GM21619 (cell line): ENCODE data around the gene L3MBTL4.
"Not testable (repeated sequence)": the region's sequence is repeated elsewhere in the genome, so short reads cannot be mapped to it uniquely, and the experiment has no call there.

Experiments
- ATAC-seq: cut with Tn5 transposase; IDR thresholded peaks from one replicate; pipeline ENCODE4 v1.9.1; 2021; ENCODE audit not compliant: unreplicated experiment

L3MBTL4 gene

DNA sequence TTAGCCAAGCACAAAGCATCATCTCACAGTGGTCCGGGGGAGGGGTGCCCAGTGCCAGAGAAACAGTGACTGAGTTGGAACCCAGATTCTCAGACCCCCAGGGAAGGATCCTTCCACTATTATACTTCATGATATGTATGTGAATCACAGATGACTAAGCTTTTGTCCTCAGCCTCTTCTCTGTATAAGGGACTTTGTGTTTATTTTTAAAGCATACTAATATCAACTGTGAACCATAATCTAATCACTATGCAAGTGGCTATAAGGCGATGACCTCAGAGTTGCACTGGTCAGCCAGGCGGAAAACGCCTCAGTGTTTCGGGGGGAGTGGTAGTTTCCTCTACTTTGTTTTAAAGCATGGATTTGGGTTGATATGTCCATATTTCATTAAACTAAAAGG is 359.0 kb downstream of the L3MBTL4 start:
- no peak for ATAC-seq

DNA sequence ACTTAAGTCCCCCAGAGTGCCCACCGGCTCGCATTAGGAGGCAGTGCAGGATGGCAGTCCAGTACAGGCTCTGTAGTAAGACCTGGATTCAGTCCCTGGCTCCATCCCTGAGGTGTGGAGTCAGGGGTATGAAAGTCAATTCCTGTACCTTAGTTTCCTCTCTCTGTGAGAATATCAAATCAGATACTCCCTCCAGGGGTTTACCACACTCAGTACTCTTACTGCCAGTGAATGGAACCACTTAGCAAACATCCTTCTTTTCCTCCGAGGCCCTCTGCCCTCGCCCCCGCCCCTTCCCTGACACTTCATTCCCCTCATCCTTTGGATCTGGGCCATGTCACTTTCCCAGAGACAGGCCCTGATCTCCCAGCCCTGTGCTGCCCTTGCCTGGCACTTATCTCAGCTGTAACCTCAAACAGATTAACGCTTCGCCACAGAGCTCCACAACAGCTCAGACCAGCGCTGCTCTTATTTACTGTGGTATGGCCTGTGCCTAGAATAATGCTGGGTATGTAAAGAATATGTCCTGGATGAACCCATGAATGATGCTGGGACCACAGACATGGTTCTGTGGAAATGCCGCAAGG is 360.4 kb downstream of the L3MBTL4 start:
- ATAC-seq, result no peak

DNA sequence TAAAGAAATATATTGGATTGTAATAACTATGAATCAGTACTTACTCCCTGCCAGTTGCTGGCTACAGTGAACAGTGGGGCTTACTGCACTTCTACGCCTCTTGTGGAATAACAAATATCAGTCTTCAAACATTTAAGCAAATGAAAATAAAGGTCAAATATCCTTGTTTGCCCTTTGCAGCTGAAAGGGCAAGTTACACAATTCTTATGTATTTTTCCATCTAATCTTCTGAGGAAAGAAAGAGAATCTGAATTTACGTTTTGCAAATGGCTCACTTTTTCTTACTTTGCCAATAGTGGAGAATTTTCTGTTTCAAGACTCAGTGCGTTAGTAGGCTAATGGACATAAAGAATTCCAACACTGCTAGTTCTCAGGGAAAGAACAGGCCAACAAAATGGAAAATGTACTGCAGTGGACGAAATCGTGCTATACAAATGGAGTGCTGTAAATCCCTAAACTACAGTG is 362.2 kb downstream of the L3MBTL4 start:
- ATAC-seq, result no peak

DNA sequence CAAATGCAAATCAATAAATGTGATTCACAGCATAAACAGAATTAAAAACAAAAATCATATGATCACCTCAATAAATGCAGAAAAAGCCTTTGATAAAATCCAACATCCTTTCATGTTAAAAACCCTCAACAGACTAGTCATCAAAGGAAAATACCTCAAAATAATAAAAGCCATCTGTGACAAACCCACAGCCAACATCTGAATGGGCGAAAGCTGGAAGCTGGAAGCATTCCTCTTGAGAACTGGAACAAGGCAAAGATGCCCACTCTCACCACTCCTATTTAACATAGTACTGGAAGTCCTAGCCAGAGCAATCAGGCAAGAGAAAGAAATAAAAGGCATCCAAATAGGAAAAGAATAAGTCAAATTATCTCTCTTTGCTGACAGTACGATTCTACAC is 367.1 kb downstream of the L3MBTL4 start:
- not testable (repeated sequence) for ATAC-seq

DNA sequence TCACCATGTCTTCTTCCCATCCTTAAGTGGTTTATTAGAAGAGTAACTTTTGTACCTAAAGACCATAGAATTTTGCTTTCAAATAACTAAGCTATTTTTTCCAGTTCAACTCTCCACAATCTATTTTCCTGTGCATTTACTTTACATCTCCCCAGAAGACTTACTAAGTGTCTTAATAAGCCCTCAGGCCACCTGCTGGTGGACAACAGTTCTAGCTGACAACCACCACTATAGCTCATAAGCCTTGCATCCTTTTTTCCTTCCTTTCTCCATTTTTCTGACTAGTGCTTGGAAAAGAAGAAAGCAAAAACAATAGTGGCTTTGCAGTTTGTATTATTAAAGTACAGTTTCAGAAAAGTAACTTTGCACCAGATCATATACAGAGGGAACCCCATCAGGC is 369.9 kb downstream of the L3MBTL4 start:
- ATAC-seq, result no peak

DNA sequence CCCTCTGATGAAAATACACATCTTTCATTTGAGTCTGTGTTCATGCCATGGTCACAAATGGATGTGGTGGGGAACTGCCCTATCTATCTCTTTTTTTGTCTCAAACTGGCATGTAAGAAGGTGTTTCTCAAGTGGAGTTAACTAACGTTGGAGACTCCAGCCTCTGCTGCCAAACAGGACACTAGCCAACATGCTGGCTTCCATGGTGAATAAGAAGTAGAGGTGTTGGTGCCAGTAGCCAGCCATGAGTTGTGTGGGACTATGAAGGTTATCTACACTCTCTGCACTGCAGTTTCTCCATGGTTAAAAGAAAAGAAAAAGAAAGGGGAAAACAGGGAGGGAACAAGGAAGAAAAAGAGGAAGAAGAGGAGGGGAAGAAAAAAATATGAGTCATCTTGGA is 370.4 kb downstream of the L3MBTL4 start:
- ATAC-seq, result no peak

DNA sequence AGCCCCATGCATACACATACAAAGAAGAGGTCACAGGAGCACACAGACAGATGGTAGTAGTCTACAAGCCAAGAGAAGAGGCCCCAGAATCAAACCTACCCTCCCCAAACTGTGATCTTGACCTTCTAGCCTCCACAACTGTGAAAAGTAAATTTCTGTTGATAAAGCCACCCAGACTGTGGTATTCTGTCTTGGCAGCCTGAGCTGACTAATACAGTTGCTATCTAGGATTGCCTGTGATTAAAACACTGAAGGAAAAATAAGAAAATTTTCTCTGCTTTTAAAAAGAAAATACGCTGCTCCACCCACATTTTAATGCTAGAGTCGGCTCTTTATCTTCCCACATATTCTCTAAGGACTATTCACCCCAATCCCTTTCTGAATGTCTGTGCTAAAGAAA is 375.7 kb downstream of the L3MBTL4 start:
- ATAC-seq, result no peak

DNA sequence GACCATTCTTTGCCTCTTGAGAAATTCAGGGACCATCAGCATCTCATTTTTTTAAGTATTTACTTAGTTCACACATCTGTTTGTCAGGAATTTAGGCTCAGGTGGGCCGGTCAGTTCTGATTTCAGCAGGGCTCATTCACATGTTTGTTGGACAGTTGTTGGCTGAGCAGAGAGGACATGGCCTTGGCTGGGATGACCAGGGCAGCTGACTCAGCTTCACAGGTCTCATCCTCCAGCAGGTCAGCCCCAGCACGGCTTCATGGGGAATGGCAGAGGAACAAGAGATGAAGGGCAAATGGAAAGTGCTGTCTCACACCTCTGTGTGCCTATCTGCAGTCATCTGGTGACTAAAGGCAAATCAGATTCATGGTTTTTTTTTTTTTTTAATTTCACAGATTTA is 383.3 kb downstream of the L3MBTL4 start:
- ATAC-seq, result no peak

DNA sequence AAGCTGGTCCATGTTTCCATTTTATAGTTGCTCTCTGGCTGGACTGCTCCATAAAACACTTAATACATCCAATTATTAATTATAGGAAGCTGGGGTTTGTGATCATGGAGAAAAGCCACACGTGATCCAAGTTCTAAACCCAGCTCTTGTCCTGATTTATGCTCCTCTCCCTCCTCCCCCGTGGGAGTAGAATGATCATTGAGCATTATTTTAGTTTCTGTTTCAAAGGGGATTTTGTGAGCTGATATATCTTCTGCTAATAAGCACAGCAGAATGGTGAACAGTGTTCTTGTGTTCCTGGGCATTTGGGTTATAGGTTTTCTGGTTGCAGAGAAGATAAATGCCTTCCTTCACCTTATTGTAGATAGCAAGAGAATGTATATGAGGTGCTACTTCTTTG is 383.7 kb downstream of the L3MBTL4 start:
- ATAC-seq, result no peak

DNA sequence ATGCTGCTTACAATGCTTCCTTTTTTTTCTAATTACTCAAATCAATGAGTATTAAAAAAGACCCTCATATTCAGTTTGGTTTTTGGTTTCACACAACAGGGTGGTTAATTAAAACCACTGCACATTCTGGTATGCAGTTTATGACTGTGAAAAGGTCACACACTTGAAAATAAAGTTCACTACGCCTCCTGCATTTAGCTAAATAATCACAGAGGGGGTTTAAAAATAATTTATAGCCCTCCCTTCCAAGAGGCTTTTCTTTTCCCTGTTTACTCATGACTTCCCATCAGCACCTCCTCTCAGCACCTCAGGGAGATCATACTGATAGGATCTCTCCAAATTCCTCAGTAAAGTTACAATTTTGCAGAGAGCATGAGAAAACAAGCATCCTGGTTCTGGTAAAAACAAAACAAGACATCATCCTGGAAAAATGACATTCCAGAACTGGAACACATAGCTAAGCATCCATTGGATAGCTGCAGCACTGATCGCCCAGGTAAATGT is 389.9 kb downstream of the L3MBTL4 start:
- ATAC-seq, result no peak

DNA sequence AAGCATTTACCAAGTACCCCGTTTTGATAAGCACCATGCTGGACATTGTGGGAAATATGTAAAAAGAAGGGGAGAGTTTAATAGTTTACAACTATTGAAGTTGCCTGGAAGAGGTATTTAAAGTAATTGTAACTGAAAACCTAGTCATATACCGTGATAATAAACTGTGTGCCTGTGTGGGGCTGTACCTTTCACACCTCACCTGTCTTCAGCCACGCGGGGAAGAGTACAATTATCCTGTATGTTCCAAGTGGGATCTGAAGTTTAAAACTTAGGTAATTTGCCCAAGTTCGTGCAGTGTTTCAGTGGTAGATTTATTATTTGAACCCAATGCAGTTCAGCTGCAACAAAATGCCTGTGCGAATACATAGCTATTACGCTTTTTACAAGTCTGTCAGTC is 391.2 kb downstream of the L3MBTL4 start:
- no peak for ATAC-seq

DNA sequence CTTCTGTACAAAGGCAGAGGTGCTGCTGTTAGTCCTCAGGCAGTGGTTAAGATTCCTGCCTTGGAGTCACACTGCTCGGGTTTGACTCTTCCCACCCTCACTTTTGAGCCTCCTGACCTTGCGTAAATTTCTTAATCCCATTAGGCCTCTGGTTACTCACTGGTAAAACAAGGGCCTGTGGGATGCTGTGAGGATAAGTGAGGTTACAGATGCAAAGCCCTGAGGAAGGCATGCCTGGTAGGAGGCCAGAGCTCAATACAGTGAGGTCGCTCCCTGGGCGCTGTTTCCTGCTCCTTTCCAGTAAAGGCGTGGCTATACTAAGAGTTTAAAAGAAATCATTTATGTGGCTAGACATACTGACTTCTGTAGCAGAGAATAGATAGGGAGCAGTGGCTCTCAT is 391.9 kb downstream of the L3MBTL4 start:
- no peak for ATAC-seq

DNA sequence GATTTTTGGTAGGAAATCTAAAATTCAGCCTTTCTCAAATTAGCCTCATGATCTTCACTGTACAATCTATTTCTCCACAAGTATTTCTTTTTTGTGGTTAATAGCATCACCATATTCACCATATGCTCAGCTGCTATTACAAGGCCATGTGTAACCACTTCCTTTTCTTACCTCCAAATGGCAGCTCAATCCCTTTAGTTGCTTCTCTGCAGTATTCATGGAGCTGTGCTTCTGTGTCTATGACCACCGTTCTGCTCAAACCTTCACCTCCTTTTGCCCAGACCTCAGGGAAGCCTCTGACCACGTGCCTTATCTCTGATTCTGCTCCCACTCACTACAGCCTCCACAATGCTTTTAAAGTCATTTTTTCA is 392.7 kb downstream of the L3MBTL4 start:
- ATAC-seq, result no peak

DNA sequence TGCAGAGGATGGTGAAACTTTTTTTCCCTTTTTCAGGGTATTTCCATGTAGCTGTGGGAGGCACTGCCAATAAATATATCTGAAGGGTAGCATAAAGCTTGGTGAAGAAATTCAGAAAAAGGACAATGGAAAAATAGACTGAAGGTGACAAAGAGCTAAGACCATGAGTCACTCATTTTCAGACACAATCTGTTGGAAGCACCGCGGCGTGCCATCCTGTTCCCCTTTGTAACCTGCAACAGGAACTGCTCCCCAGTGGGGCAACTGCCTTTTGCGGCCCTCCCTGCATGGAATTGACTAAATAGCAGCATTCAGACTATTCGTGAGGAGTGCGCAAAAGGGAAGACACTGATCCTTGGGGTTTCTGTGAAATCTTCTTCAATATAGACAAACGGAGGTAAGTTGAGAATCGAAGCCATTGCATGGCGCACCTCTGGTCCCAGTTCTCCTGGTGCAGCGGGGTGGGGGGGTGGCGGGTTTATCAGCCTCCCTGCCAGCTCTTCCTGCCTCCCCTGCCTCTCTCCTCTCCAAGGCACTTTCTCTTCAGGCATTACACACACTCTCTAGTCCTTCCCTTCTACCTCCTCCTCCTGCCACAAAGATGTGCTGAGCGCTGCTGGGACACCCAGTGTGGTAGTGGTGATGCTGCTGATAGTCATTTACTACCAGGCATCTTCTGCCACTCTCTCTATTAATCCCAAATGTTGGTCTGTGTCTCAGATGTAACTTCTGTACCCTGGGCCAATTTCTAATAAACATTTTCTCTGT is 393.2 kb downstream of the L3MBTL4 start:
- no peak for ATAC-seq

DNA sequence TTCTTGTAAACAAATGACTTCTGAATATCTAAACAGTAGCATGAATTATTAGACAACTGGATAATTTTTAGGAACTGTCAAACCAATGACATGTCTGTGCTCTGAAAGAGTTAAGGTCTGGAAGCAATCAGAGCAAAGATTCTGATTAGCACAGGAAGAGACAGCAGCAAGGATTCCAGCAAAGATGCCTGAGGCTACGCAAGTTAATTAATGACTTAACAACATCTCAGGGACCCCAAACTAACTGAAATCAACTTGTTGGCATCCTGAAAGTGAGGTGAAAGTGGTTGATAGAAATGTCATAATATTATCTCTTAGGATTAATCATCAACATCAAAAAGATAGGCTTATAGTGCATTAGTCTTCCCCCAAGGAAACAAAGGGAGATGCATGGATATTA is 396.0 kb downstream of the L3MBTL4 start:
- ATAC-seq, result no peak

DNA sequence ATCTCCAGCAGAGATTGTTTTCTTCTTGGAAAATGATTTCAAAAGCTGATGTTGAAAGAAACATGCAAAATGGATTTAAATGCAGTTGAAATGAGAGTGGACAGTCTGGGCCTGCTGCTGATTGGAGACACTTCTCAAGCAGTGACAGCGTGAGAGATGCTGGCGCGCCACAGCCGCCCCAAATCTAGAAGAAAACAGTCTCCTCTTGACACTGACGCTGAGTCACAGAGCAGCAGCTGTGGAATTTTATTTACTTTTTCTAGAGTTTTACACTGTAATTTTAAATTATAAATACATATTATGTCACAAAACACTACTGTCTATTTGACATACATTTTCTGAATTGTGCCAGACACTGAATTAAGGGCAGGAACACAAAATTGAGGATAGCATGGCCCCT is 397.5 kb downstream of the L3MBTL4 start:
- no peak for ATAC-seq

DNA sequence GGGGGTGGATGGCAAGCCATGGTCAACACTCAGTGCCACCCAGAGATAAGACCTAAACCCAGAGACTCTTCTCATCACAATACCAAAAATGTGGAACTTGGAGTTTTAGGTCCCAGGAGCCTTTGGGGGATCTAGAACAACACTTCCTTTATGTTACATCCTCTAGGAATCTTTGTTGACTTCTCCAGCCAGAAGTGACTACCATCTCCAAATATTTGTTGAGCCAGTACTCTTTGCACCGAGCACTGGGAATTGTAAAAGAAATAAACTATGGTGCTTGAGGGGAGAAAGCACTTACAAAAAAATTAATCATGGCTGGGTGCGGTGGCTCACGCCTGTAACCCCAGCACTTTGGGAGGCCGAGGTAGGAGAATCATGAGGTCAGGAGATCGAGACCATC is 399.3 kb downstream of the L3MBTL4 start:
- ATAC-seq, result no peak

DNA sequence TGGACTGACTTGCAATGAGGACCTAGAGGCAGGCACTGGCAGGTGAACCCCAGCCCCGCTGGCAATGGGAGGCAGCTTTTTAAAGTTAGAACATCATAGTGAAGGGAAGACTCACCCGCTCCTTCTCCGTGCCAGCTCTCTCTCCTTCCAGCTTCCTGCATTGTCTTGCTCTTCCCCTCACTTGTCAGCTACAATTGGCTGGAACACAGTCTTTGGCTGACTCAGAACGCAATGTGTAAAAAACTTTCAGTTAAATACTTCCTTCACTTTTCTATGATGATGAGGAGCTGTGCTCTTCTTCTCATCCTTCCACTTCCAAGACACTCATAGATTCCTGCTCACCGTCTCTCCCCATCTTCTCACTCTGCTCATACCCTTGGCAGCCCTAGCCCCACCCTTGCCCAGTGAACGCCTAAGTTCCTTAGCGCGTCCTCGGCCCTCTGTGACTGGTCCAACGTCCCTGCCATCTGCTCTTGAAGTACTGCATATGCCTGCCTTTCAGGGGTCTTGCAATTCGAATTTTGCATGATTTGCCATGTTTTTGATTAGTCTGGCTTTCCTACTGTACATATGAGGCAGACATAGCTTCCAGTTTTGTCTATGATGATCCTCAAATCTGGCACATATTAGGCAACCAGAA is 401.4 kb downstream of the L3MBTL4 start:
- no peak for ATAC-seq

DNA sequence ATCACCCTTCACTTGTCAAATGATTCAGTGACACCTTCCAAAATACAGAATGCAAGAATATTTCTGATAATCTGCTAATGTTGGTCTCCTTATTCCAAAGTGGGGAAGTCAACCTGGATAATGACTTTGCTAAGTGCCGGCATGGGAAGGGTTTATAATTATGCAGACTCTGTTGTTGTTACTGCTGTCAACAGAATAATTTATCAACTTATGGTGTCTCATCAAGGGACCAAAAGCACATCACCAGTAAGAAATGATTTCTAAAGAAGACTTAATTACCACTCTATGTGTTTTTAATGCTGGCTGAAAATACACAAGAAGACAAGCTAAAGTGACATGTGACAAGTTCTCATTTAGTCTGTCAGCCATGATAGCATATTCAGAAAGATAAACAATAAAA is 403.8 kb downstream of the L3MBTL4 start:
- ATAC-seq, result no peak

DNA sequence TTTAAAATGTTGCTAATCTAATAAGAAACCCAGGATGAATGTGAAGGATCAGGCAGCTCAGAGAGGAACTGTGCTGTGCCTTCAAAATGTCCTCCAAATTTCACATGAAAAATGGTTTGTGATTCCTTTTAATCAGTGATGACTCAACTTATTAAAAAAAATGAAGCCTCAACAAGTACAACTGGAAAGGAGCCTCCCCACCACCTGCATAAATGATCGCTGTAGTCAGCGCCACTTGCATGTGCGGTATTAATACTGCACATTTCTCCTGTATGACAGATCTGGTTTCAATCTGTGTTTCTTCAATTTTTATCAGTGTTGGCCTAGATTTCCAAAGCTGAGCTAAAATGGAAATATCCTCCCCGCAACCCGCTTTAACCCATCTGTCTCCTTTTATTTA is 404.4 kb downstream of the L3MBTL4 start:
- no peak for ATAC-seq

DNA sequence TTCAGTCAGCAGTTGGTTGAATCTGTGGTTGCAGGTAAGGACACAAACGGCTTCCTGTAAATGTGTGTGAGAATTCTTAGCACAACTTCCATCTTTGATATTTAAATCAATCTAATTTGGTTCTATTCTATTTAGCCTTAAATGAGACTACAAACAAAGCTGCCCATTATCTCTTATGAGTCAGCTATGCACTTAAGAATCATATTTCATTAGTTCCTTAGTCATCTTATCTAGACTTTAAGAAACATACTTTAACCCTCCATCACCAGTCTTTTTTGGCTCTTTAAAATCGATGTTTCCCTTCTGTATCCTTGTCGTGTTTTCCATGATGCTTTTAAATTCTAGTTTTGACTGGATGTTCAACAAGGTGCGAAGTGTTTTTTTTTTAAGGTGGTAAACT is 405.0 kb downstream of the L3MBTL4 start:
- no peak for ATAC-seq

DNA sequence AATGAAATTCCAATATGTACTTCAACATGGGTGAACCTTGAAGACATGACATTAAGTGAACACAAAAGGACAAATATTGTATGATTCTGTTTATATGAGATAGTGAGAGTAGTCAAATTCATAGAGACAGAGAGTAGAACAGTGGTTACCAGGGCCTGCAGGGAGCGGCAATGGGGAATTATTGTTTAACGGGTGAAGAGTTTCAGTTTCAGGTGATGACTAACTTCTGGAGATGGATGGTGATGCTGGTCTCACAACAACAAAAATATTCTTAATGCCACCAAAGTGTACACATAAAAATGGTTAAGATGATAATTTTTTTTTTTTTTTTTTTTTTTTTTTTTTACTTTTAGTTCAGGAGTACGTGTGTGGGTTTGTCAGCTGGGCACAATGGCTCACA is 410.0 kb downstream of the L3MBTL4 start:
- peak; percentile 97 for ATAC-seq
